ENCODE measurements around the gene CDCP2.
"Not testable (repeated sequence)": the region's sequence is repeated elsewhere in the genome, so short reads cannot be mapped to it uniquely, and the experiment has no call there.

Gene CDCP2

GRCh38 chr1:54109129-54110090, 43.4 kb downstream of the CDCP2 start:
- H3K27me3 ChIP-seq (replicated peaks; ENCODE audit: control insufficient read depth, insufficient read depth, low read length, poor library complexity, severe bottlenecking), result no peaks in the 10 kb centered on the region
- DNase-seq, result no peak
- H3K4me1 ChIP-seq (ENCODE audit: control insufficient read depth, insufficient read depth, low read length, poor library complexity, severe bottlenecking), result no peaks in the 10 kb centered on the region
- no peaks in the 10 kb centered on the region for H3K36me3 ChIP-seq (ENCODE audit: control insufficient read depth, insufficient read depth, low read length)
- no peaks in the 10 kb centered on the region for H3K9me3 ChIP-seq (ENCODE audit: control insufficient read depth, low read length)
- H3K4me3 ChIP-seq (ENCODE audit: insufficient read depth, low read depth, low read length, poor library complexity, severe bottlenecking), result no peak overlapping the region
- H3K27ac ChIP-seq (ENCODE audit: insufficient read depth, low read length, poor library complexity, severe bottlenecking), result no peak overlapping the region

DNA sequence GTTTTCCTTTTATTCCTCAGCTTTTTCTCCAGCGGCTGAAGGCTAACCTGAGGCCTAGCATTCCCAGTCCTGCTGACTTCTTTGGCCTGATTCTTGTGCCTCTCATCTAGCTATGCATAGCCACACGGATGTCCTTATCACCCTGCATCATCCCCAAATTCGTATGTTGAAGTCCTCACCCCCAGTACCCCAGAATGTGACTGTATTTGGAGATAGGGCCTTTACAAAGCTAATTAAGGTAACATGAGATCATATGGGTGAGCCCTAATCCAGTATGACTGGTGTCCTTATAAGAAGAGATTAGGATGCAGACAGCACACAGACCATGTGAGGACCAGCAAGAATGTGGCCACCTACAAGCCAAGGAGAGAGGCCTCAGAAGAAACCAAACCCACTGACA, 44.6 kb downstream of the CDCP2 start:
- Histone ChIP-seq H3K4me3 (ENCODE audit: insufficient read depth, low read depth, low read length, poor library complexity, severe bottlenecking) (no peak overlapping the region), H3K27me3 (replicated peaks; ENCODE audit: control insufficient read depth, insufficient read depth, low read length, poor library complexity, severe bottlenecking) (no peaks in the 10 kb centered on the region), H3K27ac (ENCODE audit: insufficient read depth, low read length, poor library complexity, severe bottlenecking) (no peak overlapping the region), H3K9me3 (ENCODE audit: control insufficient read depth, low read length) (no peaks in the 10 kb centered on the region), H3K36me3 (ENCODE audit: control insufficient read depth, insufficient read depth, low read length) (no peaks in the 10 kb centered on the region), H3K4me1 (ENCODE audit: control insufficient read depth, insufficient read depth, low read length, poor library complexity, severe bottlenecking) (no peaks in the 10 kb centered on the region)
- no peak for DNase-seq

DNA sequence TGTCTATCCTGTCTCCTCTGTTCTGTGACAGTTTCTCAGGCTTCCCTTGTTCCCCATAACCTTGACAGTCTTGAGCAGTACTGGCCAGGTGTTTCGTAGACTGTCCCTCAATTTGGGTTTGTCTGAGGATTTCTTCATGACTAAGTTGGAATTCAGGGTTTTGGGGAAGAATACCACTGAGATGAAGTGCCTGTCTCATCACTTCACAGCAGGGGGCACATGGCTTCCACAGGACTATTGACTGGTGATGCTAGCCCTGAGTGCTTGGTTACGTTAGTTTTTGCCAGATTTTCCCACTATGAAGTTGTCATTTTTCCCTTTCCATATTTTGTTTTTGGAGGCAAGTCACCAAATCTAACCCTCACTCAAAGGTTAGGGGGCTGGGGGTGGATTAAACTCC, 45.7 kb downstream of the CDCP2 start:
- no peaks in the 10 kb centered on the region for H3K36me3 ChIP-seq (ENCODE audit: control insufficient read depth, insufficient read depth, low read length)
- H3K27me3 ChIP-seq (replicated peaks; ENCODE audit: control insufficient read depth, insufficient read depth, low read length, poor library complexity, severe bottlenecking), result no peaks in the 10 kb centered on the region
- H3K4me3 ChIP-seq (ENCODE audit: insufficient read depth, low read depth, low read length, poor library complexity, severe bottlenecking), result no peak overlapping the region
- H3K4me1 ChIP-seq (ENCODE audit: control insufficient read depth, insufficient read depth, low read length, poor library complexity, severe bottlenecking), result no peaks in the 10 kb centered on the region
- no peak overlapping the region for H3K27ac ChIP-seq (ENCODE audit: insufficient read depth, low read length, poor library complexity, severe bottlenecking)
- H3K9me3 ChIP-seq (ENCODE audit: control insufficient read depth, low read length), result no peaks in the 10 kb centered on the region
- no peak for DNase-seq

GRCh38 chr1:54105736-54106269, 47.0 kb downstream of the CDCP2 start:
- no peak for DNase-seq
- H3K9me3 ChIP-seq (ENCODE audit: control insufficient read depth, low read length), result no peaks in the 10 kb centered on the region

DNA sequence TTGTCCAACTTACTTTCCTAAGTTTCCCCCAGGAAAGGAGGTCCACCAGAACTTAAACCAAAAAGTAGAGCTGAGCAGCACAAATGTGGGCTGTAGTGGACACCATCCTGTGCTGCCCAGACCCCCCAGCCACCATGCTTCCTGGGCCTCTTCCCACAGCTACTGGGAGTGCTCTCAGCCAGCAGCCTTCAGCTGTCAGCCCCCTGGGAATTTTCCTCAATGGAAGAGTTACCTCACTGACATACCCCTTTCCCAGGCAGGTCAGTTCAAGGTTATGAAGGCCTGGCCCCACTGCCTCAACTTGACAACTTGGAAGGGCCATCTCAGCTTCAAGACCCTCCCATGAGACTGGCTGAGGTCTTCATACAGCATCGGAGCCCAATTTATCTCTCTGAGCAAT, 47.7 kb downstream of the CDCP2 start:
- Histone ChIP-seq H3K27ac (ENCODE audit: insufficient read depth, low read length, poor library complexity, severe bottlenecking) (no peak overlapping the region), H3K4me3 (ENCODE audit: insufficient read depth, low read depth, low read length, poor library complexity, severe bottlenecking) (no peak overlapping the region), H3K4me1 (ENCODE audit: control insufficient read depth, insufficient read depth, low read length, poor library complexity, severe bottlenecking) (no peaks in the 10 kb centered on the region), H3K27me3 (replicated peaks; ENCODE audit: control insufficient read depth, insufficient read depth, low read length, poor library complexity, severe bottlenecking) (no peaks in the 10 kb centered on the region), H3K9me3 (ENCODE audit: control insufficient read depth, low read length) (no peaks in the 10 kb centered on the region), H3K36me3 (ENCODE audit: control insufficient read depth, insufficient read depth, low read length) (no peaks in the 10 kb centered on the region)
- DNase-seq, result no peak

More at GRCh38 chr1:54105736-54106269, 47.0 kb downstream of the CDCP2 start:
- no peaks in the 10 kb centered on the region for H3K4me1 ChIP-seq (ENCODE audit: control insufficient read depth, insufficient read depth, low read length, poor library complexity, severe bottlenecking)
- H3K36me3 ChIP-seq (ENCODE audit: control insufficient read depth, insufficient read depth, low read length), result no peaks in the 10 kb centered on the region
- H3K27me3 ChIP-seq (replicated peaks; ENCODE audit: control insufficient read depth, insufficient read depth, low read length, poor library complexity, severe bottlenecking), result no peaks in the 10 kb centered on the region
- no peak overlapping the region for H3K4me3 ChIP-seq (ENCODE audit: insufficient read depth, low read depth, low read length, poor library complexity, severe bottlenecking)
- no peak overlapping the region for H3K27ac ChIP-seq (ENCODE audit: insufficient read depth, low read length, poor library complexity, severe bottlenecking)

GRCh38 chr1:54104613-54105012, 48.2 kb downstream of the CDCP2 start:
- not testable (repeated sequence) for DNase-seq; H3K27ac ChIP-seq (ENCODE audit: insufficient read depth, low read length, poor library complexity, severe bottlenecking); H3K4me1 ChIP-seq (ENCODE audit: control insufficient read depth, insufficient read depth, low read length, poor library complexity, severe bottlenecking); H3K27me3 ChIP-seq (replicated peaks; ENCODE audit: control insufficient read depth, insufficient read depth, low read length, poor library complexity, severe bottlenecking); H3K9me3 ChIP-seq (ENCODE audit: control insufficient read depth, low read length); H3K36me3 ChIP-seq (ENCODE audit: control insufficient read depth, insufficient read depth, low read length); H3K4me3 ChIP-seq (ENCODE audit: insufficient read depth, low read depth, low read length, poor library complexity, severe bottlenecking)

DNA sequence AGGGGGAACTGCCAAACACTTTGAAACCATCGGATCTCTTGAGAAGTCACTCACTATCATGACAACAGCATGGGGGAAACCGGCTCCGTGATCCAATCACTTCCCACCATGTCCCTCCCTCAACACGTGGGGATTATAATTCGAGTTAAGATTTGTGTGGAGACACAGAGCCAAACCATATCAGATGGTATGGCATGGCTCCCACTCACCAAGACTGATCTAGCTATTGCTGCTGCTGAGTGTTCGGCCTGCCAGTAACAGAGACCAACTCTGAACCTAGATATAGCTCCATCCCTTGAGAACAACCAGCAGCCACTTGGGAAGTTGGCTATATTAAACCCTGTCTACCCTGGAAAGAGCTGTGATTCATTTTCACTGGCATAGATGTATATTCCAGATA, 49.4 kb downstream of the CDCP2 start:
- H3K9me3 ChIP-seq (ENCODE audit: control insufficient read depth, low read length), result no peaks in the 10 kb centered on the region
- no peak overlapping the region for H3K4me3 ChIP-seq (ENCODE audit: insufficient read depth, low read depth, low read length, poor library complexity, severe bottlenecking)
- H3K4me1 ChIP-seq (ENCODE audit: control insufficient read depth, insufficient read depth, low read length, poor library complexity, severe bottlenecking), result no peaks in the 10 kb centered on the region
- no peaks in the 10 kb centered on the region for H3K27me3 ChIP-seq (replicated peaks; ENCODE audit: control insufficient read depth, insufficient read depth, low read length, poor library complexity, severe bottlenecking)
- DNase-seq, result no peak
- H3K27ac ChIP-seq (ENCODE audit: insufficient read depth, low read length, poor library complexity, severe bottlenecking), result no peak overlapping the region
- H3K36me3 ChIP-seq (ENCODE audit: control insufficient read depth, insufficient read depth, low read length), result no peaks in the 10 kb centered on the region

DNA sequence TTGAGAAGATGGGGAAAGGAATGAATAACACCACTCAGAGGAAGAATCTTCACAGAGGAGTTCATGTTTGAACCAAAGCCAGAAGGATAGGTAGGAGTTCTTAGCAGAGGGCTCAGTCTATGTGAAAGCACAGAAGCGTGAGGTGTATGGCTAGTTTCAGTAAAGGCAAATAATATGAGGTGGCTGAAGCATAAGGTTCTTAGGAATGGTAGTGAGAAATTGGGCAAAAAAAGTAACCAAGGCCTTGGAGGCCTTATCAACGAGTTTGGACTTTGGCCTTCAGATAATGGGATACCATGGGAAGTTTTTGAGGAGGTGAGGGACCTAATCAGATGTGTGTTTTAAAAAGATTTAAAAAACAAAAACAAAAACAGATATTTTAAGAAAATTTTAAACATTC, 52.3 kb downstream of the CDCP2 start:
- no peak overlapping the region for H3K4me3 ChIP-seq (ENCODE audit: insufficient read depth, low read depth, low read length, poor library complexity, severe bottlenecking)
- H3K9me3 ChIP-seq (ENCODE audit: control insufficient read depth, low read length), result no peaks in the 10 kb centered on the region
- H3K27me3 ChIP-seq (replicated peaks; ENCODE audit: control insufficient read depth, insufficient read depth, low read length, poor library complexity, severe bottlenecking), result no peaks in the 10 kb centered on the region
- no peak overlapping the region for H3K27ac ChIP-seq (ENCODE audit: insufficient read depth, low read length, poor library complexity, severe bottlenecking)
- H3K36me3 ChIP-seq (ENCODE audit: control insufficient read depth, insufficient read depth, low read length), result peaks cover 3% of the 10 kb centered on the region
- no peak for DNase-seq
- H3K4me1 ChIP-seq (ENCODE audit: control insufficient read depth, insufficient read depth, low read length, poor library complexity, severe bottlenecking), result no peaks in the 10 kb centered on the region

DNA sequence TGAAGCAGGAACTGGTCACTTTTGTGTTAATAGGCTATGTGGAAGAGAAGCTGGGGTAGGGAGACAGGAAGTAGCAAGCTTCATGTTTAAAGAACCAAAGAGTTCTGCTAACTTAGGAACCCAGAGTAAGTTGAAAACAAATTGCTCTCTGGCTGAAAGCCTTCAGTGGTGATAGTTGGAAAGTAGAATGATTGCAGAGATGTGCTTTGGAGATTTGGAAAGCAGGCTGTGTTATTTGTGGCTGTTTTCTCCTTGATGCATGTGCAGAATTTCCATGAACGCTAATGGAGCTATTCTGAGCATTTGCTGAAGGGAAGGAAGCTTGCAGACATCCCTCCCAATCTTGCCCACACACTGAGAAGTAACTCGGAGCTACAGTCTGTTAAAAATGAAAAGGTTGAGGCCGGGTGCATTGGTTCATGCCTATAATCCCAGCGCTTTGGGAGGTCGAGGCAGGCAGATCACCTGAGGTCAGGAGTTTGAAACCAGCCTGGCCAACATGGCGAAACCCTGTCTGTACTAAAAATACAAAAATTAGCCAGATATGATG, 53.7 kb downstream of the CDCP2 start:
- Histone ChIP-seq H3K9me3 (ENCODE audit: control insufficient read depth, low read length) (no peaks in the 10 kb centered on the region), H3K27me3 (replicated peaks; ENCODE audit: control insufficient read depth, insufficient read depth, low read length, poor library complexity, severe bottlenecking) (no peaks in the 10 kb centered on the region), H3K36me3 (ENCODE audit: control insufficient read depth, insufficient read depth, low read length) (peaks cover 3% of the 10 kb centered on the region), H3K27ac (ENCODE audit: insufficient read depth, low read length, poor library complexity, severe bottlenecking) (no peak overlapping the region), H3K4me3 (ENCODE audit: insufficient read depth, low read depth, low read length, poor library complexity, severe bottlenecking) (no peak overlapping the region), H3K4me1 (ENCODE audit: control insufficient read depth, insufficient read depth, low read length, poor library complexity, severe bottlenecking) (no peaks in the 10 kb centered on the region)
- no peak for DNase-seq

GRCh38 chr1:54096877-54097240, 55.9 kb downstream of the CDCP2 start:
- H3K27me3 ChIP-seq (replicated peaks; ENCODE audit: control insufficient read depth, insufficient read depth, low read length, poor library complexity, severe bottlenecking), result no peaks in the 10 kb centered on the region
- peaks cover 3% of the 10 kb centered on the region for H3K36me3 ChIP-seq (ENCODE audit: control insufficient read depth, insufficient read depth, low read length)
- DNase-seq, result no peak
- H3K4me3 ChIP-seq (ENCODE audit: insufficient read depth, low read depth, low read length, poor library complexity, severe bottlenecking), result no peak overlapping the region
- no peaks in the 10 kb centered on the region for H3K9me3 ChIP-seq (ENCODE audit: control insufficient read depth, low read length)
- H3K4me1 ChIP-seq (ENCODE audit: control insufficient read depth, insufficient read depth, low read length, poor library complexity, severe bottlenecking), result no peaks in the 10 kb centered on the region
- no peak overlapping the region for H3K27ac ChIP-seq (ENCODE audit: insufficient read depth, low read length, poor library complexity, severe bottlenecking)
